Chondrocyte (in vitro differentiated cells): ENCODE results near the gene CLDND2. TPM values are rescaled to one million over a fixed set of nuclear protein-coding genes. Genes with fewer than 3 reads are reported as not detected.

Experiments
- DNase-seq: peaks from one replicate; pipeline ENCODE4 v3.0.0; 2021; ENCODE audit warnings: mixed read lengths, low spot score
- H3K27ac Mint-ChIP-seq: one replicate; pipeline ENCODE4 v1.8.0; 2021; ENCODE audit warnings: mild to moderate bottlenecking, moderate library complexity, mixed read lengths; ENCODE audit not compliant: unreplicated experiment
- H3K27me3 Mint-ChIP-seq: 2 replicates; pipeline ENCODE4 v1.8.0; 2021; ENCODE audit warnings: low read depth, mixed read lengths
- H3K36me3 Mint-ChIP-seq: 2 replicates; pipeline ENCODE4 v1.8.0; 2021; ENCODE audit warnings: low read depth, mixed read lengths
- H3K4me1 Mint-ChIP-seq: 2 replicates; pipeline ENCODE4 v1.8.0; 2021; ENCODE audit warnings: low read depth, mild to moderate bottlenecking, mixed read lengths
- H3K4me3 Mint-ChIP-seq: one replicate; pipeline ENCODE4 v1.8.0; 2021; ENCODE audit warnings: mild to moderate bottlenecking, moderate library complexity, mixed read lengths; ENCODE audit not compliant: unreplicated experiment
- H3K9me3 Mint-ChIP-seq: 2 replicates; pipeline ENCODE4 v1.8.0; 2021; ENCODE audit warnings: low read depth, mixed read lengths
- CTCF ChIP-seq: fragments of 200-600 bp; sonication (generic); IDR thresholded peaks from 2 replicates; pipeline ENCODE4 v1.5.0; 2021; ENCODE audit warnings: antibody characterized with exemption, mild to moderate bottlenecking, moderate library complexity
- total RNA-seq: library from RNA; stranded (reverse); gene quantifications from 3 replicates; pipeline ENCODE4 v1.2.1, GENCODE V29; 2021

The CLDND2 gene
- total RNA-seq, 1 donor from 2014 or later: not detected

GRCh38 chr19:51380379-51380778 lies 11.6 kb upstream of the CLDND2 start:
- no peak overlapping the region for H3K4me3 Mint-ChIP-seq
- H3K27me3 Mint-ChIP-seq: no peaks in the 10 kb centered on the region
- no peak overlapping the region for H3K27ac Mint-ChIP-seq
- H3K4me1 Mint-ChIP-seq: no peaks in the 10 kb centered on the region
- no peak for TF ChIP-seq CTCF
- no peaks in the 10 kb centered on the region for H3K36me3 Mint-ChIP-seq
- DNase-seq: peak; percentile 74
- H3K9me3 Mint-ChIP-seq: no peaks in the 10 kb centered on the region

- Mint-ChIP-seq H3K36me3 (no peaks in the 10 kb centered on the region), H3K27ac (no peak overlapping the region), H3K4me1 (no peaks in the 10 kb centered on the region), H3K27me3 (no peaks in the 10 kb centered on the region), H3K4me3 (no peak overlapping the region), H3K9me3 (no peaks in the 10 kb centered on the region)
- DNase-seq: no peak
- TF ChIP-seq CTCF: no peak
Measured at GRCh38 chr19:51377422-51377821, 8.6 kb upstream of the CLDND2 start.

- Mint-ChIP-seq H3K4me3 (no peak overlapping the region), H3K27ac (no peak overlapping the region), H3K27me3 (no peaks in the 10 kb centered on the region), H3K9me3 (no peaks in the 10 kb centered on the region), H3K4me1 (no peaks in the 10 kb centered on the region), H3K36me3 (no peaks in the 10 kb centered on the region)
- TF ChIP-seq CTCF: no peak
- peak; percentile 29 for DNase-seq
Measured at GRCh38 chr19:51375504-51376221, 6.9 kb upstream of the CLDND2 start.

- Mint-ChIP-seq H3K4me3 (no peak within 1 kb of the TSS), H3K27me3 (no peaks in the 10 kb centered on the region), H3K36me3 (no peaks in the 10 kb centered on the region), H3K27ac (no peak within 1 kb of the TSS), H3K9me3 (no peaks in the 10 kb centered on the region), H3K4me1 (peaks cover 5% of the 10 kb centered on the region)
- TF ChIP-seq CTCF: no peak
- DNase-seq: peak; percentile 6
Measured at GRCh38 chr19:51372649-51373504, 4.1 kb upstream of the CLDND2 start, which contains the start of gene NKG7. TSS of gene NKG7 (minus strand) at chr19:51372654. CDS start at chr19:51372535, 119 bp downstream.

GRCh38 chr19:51372021-51372648 lies 3.3 kb upstream of the CLDND2 start:
- TF ChIP-seq CTCF: no peak
- Mint-ChIP-seq H3K27me3 (no peaks in the 10 kb centered on the region), H3K36me3 (no peaks in the 10 kb centered on the region), H3K4me1 (peaks cover 5% of the 10 kb centered on the region), H3K27ac (no peak overlapping the region), H3K4me3 (no peak overlapping the region), H3K9me3 (no peaks in the 10 kb centered on the region)
- no peak for DNase-seq
